ENCODE results near the gene BCL3.

DNA sequence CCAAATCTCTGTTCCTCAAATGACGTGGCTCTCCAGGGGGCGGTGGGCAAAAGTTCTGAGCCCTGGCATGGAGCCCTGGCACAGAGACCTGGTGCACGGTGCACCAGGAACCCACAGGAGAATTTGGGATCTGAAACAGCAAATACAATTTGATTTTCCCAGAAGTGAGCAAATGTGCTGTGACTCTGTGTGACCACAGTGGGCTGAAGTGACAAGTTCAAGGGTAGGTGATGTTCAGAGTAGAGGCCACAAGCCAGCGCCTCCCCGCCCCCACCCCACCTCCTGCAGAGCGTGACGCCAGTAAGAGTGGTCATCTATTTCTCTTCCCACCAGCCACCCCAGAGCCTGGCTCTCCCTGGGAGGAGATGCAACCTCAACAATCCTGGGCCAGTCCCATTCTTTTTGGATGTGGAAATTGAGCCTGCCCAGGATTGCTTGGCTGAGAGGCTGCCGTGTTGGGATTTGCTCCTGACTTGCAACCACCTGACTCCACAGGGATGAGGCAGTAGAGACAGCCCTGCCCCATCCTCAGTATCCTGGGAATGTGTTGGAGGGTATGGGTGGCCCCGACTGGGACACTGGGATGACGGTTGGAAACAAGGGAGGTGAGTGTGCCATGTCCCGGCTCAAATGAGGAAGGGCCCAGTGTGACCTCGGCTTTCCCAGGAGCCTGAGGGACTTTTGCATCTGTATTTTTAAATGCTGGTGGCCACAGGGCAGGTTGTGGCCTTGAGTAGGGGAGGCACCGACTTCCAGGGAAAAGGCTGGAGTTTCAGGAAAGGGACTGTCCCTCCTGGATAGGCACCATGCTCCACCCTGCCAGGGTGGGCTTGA is 11.1 kb upstream of the BCL3 start:
- no peak for TF ChIP-seq CTCF (IDR thresholded peaks at IDR 0.05)
- no peak for TF ChIP-seq POLR2A (IDR thresholded peaks at IDR 0.05)
